SK-N-SH treated with all-trans-retinoic acid at 6 μM for 48 hours (cell line): ENCODE measurements around the gene TLE1.

Experiments used
- ARNTL ChIP-seq: fragments of 450-650 bp; formaldehyde crosslinking; IDR thresholded peaks from 2 replicates; pipeline ENCODE4 v1.5.0; 2020; ENCODE audit warnings: low read depth, mild to moderate bottlenecking, moderate library complexity, borderline replicate concordance
- CREB5 ChIP-seq: fragments of 250-450 bp; sonication (Bioruptor Pico); IDR thresholded peaks from 2 replicates; pipeline ENCODE4 v1.5.1; 2020; ENCODE audit warnings: low read depth, mild to moderate bottlenecking, moderate library complexity
- ESRRG ChIP-seq: fragments of 250-450 bp; sonication (Bioruptor Pico); IDR thresholded peaks from 2 replicates; pipeline ENCODE4 v1.6.1; 2021; ENCODE audit warnings: mild to moderate bottlenecking
- PATZ1 ChIP-seq: fragments of 250-450 bp; sonication (Bioruptor Pico); IDR thresholded peaks from 2 replicates; pipeline ENCODE4 v1.8.0; 2020; ENCODE audit warnings: mild to moderate bottlenecking, moderate library complexity, borderline replicate concordance
- POU6F1 ChIP-seq: fragments of 250-450 bp; sonication (Bioruptor Pico); IDR thresholded peaks from 2 replicates; pipeline ENCODE4 v1.8.0; 2021; ENCODE audit warnings: low read depth, mild to moderate bottlenecking, moderate library complexity, borderline replicate concordance
- RARB ChIP-seq: fragments of 250-450 bp; sonication (Bioruptor Pico); IDR thresholded peaks from 2 replicates; pipeline ENCODE4 v1.8.0; 2021; ENCODE audit warnings: mild to moderate bottlenecking, moderate library complexity
- SNAI2 ChIP-seq: fragments of 250-450 bp; sonication (Bioruptor Pico); IDR thresholded peaks from 2 replicates; pipeline ENCODE4 v1.5.0; 2020; ENCODE audit warnings: mild to moderate bottlenecking, moderate library complexity
- TOX ChIP-seq: fragments of 250-450 bp; sonication (Bioruptor Pico); IDR thresholded peaks from 2 replicates; pipeline ENCODE4 v1.8.0; 2021; ENCODE audit warnings: mild to moderate bottlenecking, moderate library complexity, borderline replicate concordance
- ZFP30 ChIP-seq: fragments of 450-650 bp; formaldehyde crosslinking; IDR thresholded peaks from 2 replicates; pipeline ENCODE4 v1.5.0; 2022; ENCODE audit warnings: mild to moderate bottlenecking, moderate library complexity
- ZNF70 ChIP-seq: fragments of 450-650 bp; formaldehyde crosslinking; IDR thresholded peaks from 2 replicates; pipeline ENCODE4 v1.5.0; 2020; ENCODE audit warnings: mild to moderate bottlenecking, moderate library complexity

- TF ChIP-seq ZNF70 (CRISPR knock-in tag) = no peak
- no peak for TF ChIP-seq PATZ1
- no peak for TF ChIP-seq ESRRG (CRISPR knock-in tag)
- no peak for TF ChIP-seq ARNTL (CRISPR knock-in tag)
- no peak for TF ChIP-seq SNAI2 (CRISPR knock-in tag)
- TF ChIP-seq POU6F1 (CRISPR knock-in tag) = no peak
- no peak for TF ChIP-seq ZFP30 (CRISPR knock-in tag)
- TF ChIP-seq TOX (CRISPR knock-in tag) = no peak
- TF ChIP-seq CREB5 (CRISPR knock-in tag) = no peak
- TF ChIP-seq RARB (CRISPR knock-in tag) = no peak
These were observed 11.3 kb downstream of the TLE1 start for GRCh38 chr9:81678088-81678487.
